Ascending aorta (tissue), 2 donors: ENCODE data around the gene CENATAC. TPM values are rescaled to one million over a fixed set of nuclear protein-coding genes. Genes with fewer than 3 reads are reported as not detected.
A peak's percentile ranks its signal among the peaks of the same experiment; 100 is the strongest.
"Not testable (repeated sequence)": the region's sequence is repeated elsewhere in the genome, so short reads cannot be mapped to it uniquely, and the experiment has no call there.

Source experiments
- DNase-seq, 2 donors: peaks; one replicate each; pipeline ENCODE4 v3.0.0-alpha.2; 2019; ENCODE audit warnings: low spot score in 2 of 2
- H3K27ac ChIP-seq, 2 donors: fragments of 200-600 bp; sonication (generic); one replicate each; pipeline ENCODE4 v1.5.1; 2016 to 2017; ENCODE audit warnings: mild to moderate bottlenecking in 1 of 2
- H3K27me3 ChIP-seq: fragments of 200-600 bp; sonication (generic); one replicate; pipeline ENCODE4 v1.5.1; 2017
- H3K36me3 ChIP-seq, 2 donors: fragments of 200-600 bp; sonication (generic); one replicate each; pipeline ENCODE4 v1.5.1; 2016
- H3K4me1 ChIP-seq, 2 donors: fragments of 200-600 bp; sonication (generic); one replicate each; pipeline ENCODE4 v1.5.1; 2016 to 2017; ENCODE audit warnings: mild to moderate bottlenecking in 1 of 2
- H3K4me3 ChIP-seq, 2 donors: fragments of 200-600 bp; sonication (generic); one replicate each; pipeline ENCODE4 v1.5.1; 2016 to 2017; ENCODE audit warnings: mild to moderate bottlenecking in 1 of 2
- H3K9me3 ChIP-seq, 2 donors: fragments of 200-600 bp; sonication (generic); one replicate each; pipeline ENCODE4 v1.5.1; 2016
- CTCF ChIP-seq, 3 experiments: fragments of 200-600 bp in 2 of 3; fragments of 450-650 bp in 1 of 3; sonication (generic) in 2 of 3; IDR thresholded peaks; one replicate each; pipeline ENCODE4 v1.5.1; 2016 to 2019; ENCODE audit warnings: antibody characterized with exemption in 3 of 3, mild to moderate bottlenecking in 1 of 3, moderate library complexity in 1 of 3
- intact Hi-C: fragments of 100-400 bp; cut with DNase I; formaldehyde crosslinking; loops from one replicate; pipeline ENCODE4 v1.15.1; 2023
- total RNA-seq: library from RNA; depleted of rRNA; stranded (reverse); fragments of >200 nt; gene quantifications from one replicate; pipeline ENCODE4 v1.1.0, GENCODE V29; 2016

CENATAC gene
- total RNA-seq, 1 donor from 2014 or later, result 67.7 TPM

GRCh38 chr11:119029340-119030028 is 31.5 kb downstream of the CENATAC start:
- Histone ChIP-seq H3K4me1 (peaks cover 5 to 13% of the 10 kb centered on the region in 2 donors), H3K27me3 (no peaks in the 10 kb centered on the region), H3K4me3 (peak overlapping the region; percentile 84 to 89), H3K9me3 (no peaks in the 10 kb centered on the region), H3K27ac (peak overlapping the region; percentile 61 to 77), H3K36me3 (peaks cover 0 to 13% of the 10 kb centered on the region in 2 donors)
- no peak for DNase-seq
- no peak for TF ChIP-seq CTCF (IDR thresholded peaks at IDR 0.05)
- intact Hi-C loops, result loop anchor here (1.0 to 2.0 kb wide), 2 partner anchors 11 to 31 kb away; partner anchors contain the start of genes CENATAC, RPS25 and TRAPPC4

- intact Hi-C loops, result loop anchor here (1.0 to 2.0 kb wide), 2 partner anchors 12 to 31 kb away; partner anchors contain the start of genes CENATAC, RPS25 and TRAPPC4
- Histone ChIP-seq H3K27ac (peak overlapping the region; percentile 61 to 77), H3K4me1 (peaks cover 5 to 13% of the 10 kb centered on the region in 2 donors), H3K36me3 (peaks cover 0 to 8% of the 10 kb centered on the region in 2 donors), H3K27me3 (no peaks in the 10 kb centered on the region), H3K9me3 (no peaks in the 10 kb centered on the region), H3K4me3 (peak overlapping the region; percentile 84 to 89)
- TF ChIP-seq CTCF (IDR thresholded peaks at IDR 0.05), result no peak
- DNase-seq, result no peak
These were observed 32.0 kb downstream of the CENATAC start for GRCh38 chr11:119030029-119030328.

- H3K27ac ChIP-seq, result peak within 1 kb of the TSS; percentile 61 to 77
- TF ChIP-seq CTCF (IDR thresholded peaks at IDR 0.05), result peak; percentile 84 to 90 (median 88)
- intact Hi-C loops, result loop anchor here (1.0 to 2.0 kb wide), 2 partner anchors 12 to 32 kb away; partner anchors contain the start of genes CENATAC, RPS25 and TRAPPC4
- peak; percentile 94 to 99 for DNase-seq
- H3K4me1 ChIP-seq, result peaks cover 5 to 13% of the 10 kb centered on the region in 2 donors
- H3K4me3 ChIP-seq, result peak within 1 kb of the TSS; percentile 84 to 89
- H3K9me3 ChIP-seq, result no peaks in the 10 kb centered on the region
- H3K36me3 ChIP-seq, result peaks cover 0 to 3% of the 10 kb centered on the region in 2 donors
- H3K27me3 ChIP-seq, result no peaks in the 10 kb centered on the region
These were observed 32.5 kb downstream of the CENATAC start, which contains the start of gene SLC37A4 for GRCh38 chr11:119030329-119031047. TSS of gene SLC37A4 (minus strand) at chr11:119030877.

GRCh38 chr11:119031912-119032280 is 34.0 kb downstream of the CENATAC start:
- no peak for DNase-seq
- Histone ChIP-seq H3K4me3 (no peak overlapping the region), H3K27me3 (no peaks in the 10 kb centered on the region), H3K36me3 (no peaks in the 10 kb centered on the region), H3K27ac (no peak overlapping the region), H3K4me1 (peaks cover 5 to 13% of the 10 kb centered on the region in 2 donors), H3K9me3 (no peaks in the 10 kb centered on the region)
- intact Hi-C loops, result loop anchor here (2.0 kb wide), 1 partner anchor 33 kb away; the partner anchor contains the start of gene CENATAC
- TF ChIP-seq CTCF (IDR thresholded peaks at IDR 0.05), result no peak

GRCh38 chr11:119033421-119033820 is 35.5 kb downstream of the CENATAC start:
- DNase-seq, H3K27me3 ChIP-seq, intact Hi-C loops, H3K4me3 ChIP-seq, H3K36me3 ChIP-seq, H3K27ac ChIP-seq, H3K9me3 ChIP-seq: not testable (repeated sequence)
- peaks cover 5 to 13% of the 10 kb centered on the region in 2 donors for H3K4me1 ChIP-seq

- Histone ChIP-seq H3K4me3 (no peak overlapping the region), H3K27ac (no peak overlapping the region), H3K9me3 (no peaks in the 10 kb centered on the region), H3K4me1 (peaks cover 4 to 7% of the 10 kb centered on the region in 2 donors), H3K36me3 (no peaks in the 10 kb centered on the region), H3K27me3 (no peaks in the 10 kb centered on the region)
- DNase-seq, result no peak
- intact Hi-C loops, result no loop called here
- no peak for TF ChIP-seq CTCF (IDR thresholded peaks at IDR 0.05)
These were observed 36.9 kb downstream of the CENATAC start for GRCh38 chr11:119034813-119035212.
